ENCODE results near the gene N4BP3. TPM values are rescaled to one million over a fixed set of nuclear protein-coding genes. Genes with fewer than 3 reads are reported as not detected.

The N4BP3 gene
- total RNA-seq, 1 experiment from 2014 or later = 3.2 TPM

DNA sequence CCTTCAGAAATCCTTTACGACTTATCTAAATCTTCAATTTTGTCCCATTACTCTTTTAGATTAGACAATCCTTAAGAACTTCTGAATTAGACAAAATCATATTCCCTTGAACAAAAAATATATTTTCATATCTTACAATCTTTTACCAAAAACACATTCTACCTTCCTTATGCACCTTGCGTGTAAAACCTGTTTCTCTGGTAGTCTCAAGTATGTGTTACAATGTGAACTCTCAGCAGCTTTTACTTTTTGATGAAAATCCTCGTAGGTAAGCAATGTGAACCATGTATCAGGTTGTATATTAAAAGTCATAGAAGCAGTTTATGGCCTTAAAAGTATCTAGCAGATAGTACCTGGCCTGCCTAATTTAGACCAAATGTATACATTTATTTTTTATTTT lies 61.1 kb downstream of the N4BP3 start:
- Mint-ChIP-seq H3K9me3 (ENCODE audit: unreplicated experiment) (peaks cover 2% of the 10 kb centered on the region), H3K4me1 (ENCODE audit: low read depth, unreplicated experiment) (no peaks in the 10 kb centered on the region), H3K27me3 (ENCODE audit: insufficient read depth, unreplicated experiment) (no peaks in the 10 kb centered on the region), H3K36me3 (ENCODE audit: insufficient read depth, unreplicated experiment) (no peaks in the 10 kb centered on the region), H3K27ac (ENCODE audit: unreplicated experiment) (no peak overlapping the region), H3K4me3 (ENCODE audit: unreplicated experiment) (no peak overlapping the region)
- CTCF ChIA-PET = no interaction called here
- Histone ChIP-seq H3K36me3 (ENCODE audit: control insufficient read depth, insufficient read depth, low read length) (no peaks in the 10 kb centered on the region), H3K4me3 (ENCODE audit: low read depth, low read length) (no peak overlapping the region), H3K27me3 (replicated peaks; ENCODE audit: control insufficient read depth, insufficient read depth, low read length) (no peaks in the 10 kb centered on the region; the same call in 1 of the 2 replicates), H3K9me3 (no peaks in the 10 kb centered on the region), H3K4me1 (no peaks in the 10 kb centered on the region)
- no TSS peak for BruUV-seq (replicated peaks)
- DNase-seq = no peak
- intact Hi-C loops (cut with micrococcal nuclease; ENCODE audit: unreplicated experiment) = no loop called here
- POLR2A ChIA-PET = interaction anchor here (0.7 kb wide), 1 partner anchor 11 kb away, joined by 3 read pairs; no protein-coding TSS in a partner anchor
- TF ChIP-seq, protein P1, sequence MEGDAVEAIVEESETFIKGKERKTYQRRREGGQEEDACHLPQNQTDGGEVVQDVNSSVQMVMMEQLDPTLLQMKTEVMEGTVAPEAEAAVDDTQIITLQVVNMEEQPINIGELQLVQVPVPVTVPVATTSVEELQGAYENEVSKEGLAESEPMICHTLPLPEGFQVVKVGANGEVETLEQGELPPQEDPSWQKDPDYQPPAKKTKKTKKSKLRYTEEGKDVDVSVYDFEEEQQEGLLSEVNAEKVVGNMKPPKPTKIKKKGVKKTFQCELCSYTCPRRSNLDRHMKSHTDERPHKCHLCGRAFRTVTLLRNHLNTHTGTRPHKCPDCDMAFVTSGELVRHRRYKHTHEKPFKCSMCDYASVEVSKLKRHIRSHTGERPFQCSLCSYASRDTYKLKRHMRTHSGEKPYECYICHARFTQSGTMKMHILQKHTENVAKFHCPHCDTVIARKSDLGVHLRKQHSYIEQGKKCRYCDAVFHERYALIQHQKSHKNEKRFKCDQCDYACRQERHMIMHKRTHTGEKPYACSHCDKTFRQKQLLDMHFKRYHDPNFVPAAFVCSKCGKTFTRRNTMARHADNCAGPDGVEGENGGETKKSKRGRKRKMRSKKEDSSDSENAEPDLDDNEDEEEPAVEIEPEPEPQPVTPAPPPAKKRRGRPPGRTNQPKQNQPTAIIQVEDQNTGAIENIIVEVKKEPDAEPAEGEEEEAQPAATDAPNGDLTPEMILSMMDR (IDR thresholded peaks at IDR 0.05; ENCODE audit: insufficient read depth in 1 of 2, low read depth in 1 of 2, low read length in 1 of 2, severe bottlenecking in 1 of 2, unreplicated experiment in 1 of 2) = no peak

Other genes with a start within 250 kb of the N4BP3 start
- not detected in 2 replicates for gene PROP1, start 117.3 kb upstream of the N4BP3 start, total RNA-seq (2022)
- 45.6 and 48.4 TPM in 2 replicates for gene RMND5B, start 17.5 kb downstream of the N4BP3 start, total RNA-seq (2022)
- gene NHP2, start 40.4 kb downstream of the N4BP3 start, total RNA-seq (2022) = 127 and 142 TPM in 2 replicates
- gene GMCL2, start 73.8 kb downstream of the N4BP3 start, total RNA-seq (2022) = not detected in 2 replicates
- 286 and 295 TPM in 2 replicates for gene HNRNPAB, start 91.0 kb downstream of the N4BP3 start, total RNA-seq (2022)
- 78.2 and 82.1 TPM in 2 replicates for gene PHYKPL, start 119.3 kb downstream of the N4BP3 start, total RNA-seq (2022)

Data from Caco-2 (cell line).